ENCODE data around the gene GLIPR1L2. TPM values are rescaled to one million over a fixed set of nuclear protein-coding genes. Genes with fewer than 3 reads are reported as not detected.

The GLIPR1L2 gene
- total RNA-seq, 1 experiment from 2014 or later = 0.35 TPM

- H3K27me3 Mint-ChIP-seq (ENCODE audit: low read depth) = no peaks in the 10 kb centered on the region
- Histone ChIP-seq H3K9ac (ENCODE audit: extremely low read depth, insufficient read length, low read length) (no peak overlapping the region), H3K23ac (ENCODE audit: insufficient read length, low read depth, low read length) (no peak overlapping the region), H2BK15ac (ENCODE audit: low read depth, low read length) (no peak overlapping the region), H4K8ac (replicated peaks; ENCODE audit: insufficient read length, low read depth, low read length) (no peak overlapping the region), H2BK120ac (ENCODE audit: low read depth, low read length, poor library complexity, severe bottlenecking) (no peak overlapping the region), H4K5ac (ENCODE audit: insufficient read length, low read depth, low read length) (no peak overlapping the region), H3K4ac (ENCODE audit: low read depth, low read length) (no peak overlapping the region), H3K9me3 (ENCODE audit: control insufficient read depth, low read depth, low read length) (no peaks in the 10 kb centered on the region), H3K14ac (ENCODE audit: insufficient read depth, low read length) (no peak overlapping the region), H2BK12ac (ENCODE audit: insufficient read length, low read depth, low read length) (no peak overlapping the region), H3K18ac (ENCODE audit: insufficient read length, low read depth, low read length) (no peak overlapping the region), H2BK5ac (ENCODE audit: insufficient read length, low read length) (no peak overlapping the region), H2BK20ac (ENCODE audit: low read depth, low read length, poor library complexity, severe bottlenecking) (no peak overlapping the region), H4K20me1 (ENCODE audit: control insufficient read depth, insufficient read depth, insufficient read length) (no peaks in the 10 kb centered on the region), H2AK5ac (ENCODE audit: insufficient read length, low read length) (no peak overlapping the region), H4K91ac (ENCODE audit: insufficient read length, low read depth, low read length) (no peak overlapping the region), H3K4me1 (ENCODE audit: insufficient read depth, low read length) (no peaks in the 10 kb centered on the region), H3K4me2 (ENCODE audit: insufficient read depth, insufficient read length, low read length) (no peak overlapping the region), H3K79me1 (ENCODE audit: insufficient read depth, low read depth, low read length, poor library complexity, severe bottlenecking) (no peaks in the 10 kb centered on the region), H3K27ac (ENCODE audit: insufficient read length, low read depth, low read length) (no peak overlapping the region), H3K56ac (ENCODE audit: insufficient read length, low read depth, low read length) (no peak overlapping the region), H2AFZ (ENCODE audit: low read length) (no peak overlapping the region), H3K27me3 (ENCODE audit: insufficient read depth, low read length) (no peaks in the 10 kb centered on the region), H3T11ph (ENCODE audit: low read length) (no peak overlapping the region), H3K79me2 (ENCODE audit: insufficient read depth, low read length) (no peaks in the 10 kb centered on the region), H3K23me2 (ENCODE audit: insufficient read length, low read depth, low read length, poor library complexity, severe bottlenecking) (no peaks in the 10 kb centered on the region)
- H3K36me3 Mint-ChIP-seq (ENCODE audit: insufficient read depth in 1 of 3, low read depth in 3 of 3) = peaks cover 14 to 33% (median 19%) of the 10 kb centered on the region in 3 experiments
- no peak for TF ChIP-seq CTCF (conservative IDR thresholded peaks at IDR 0.05)
- 0 out of 4 replicates have a peak, but pooled peaks cover 0 to 4% of the 10 kb centered on the region in 2 experiments for H3K4me1 Mint-ChIP-seq
- no peak for DNase-seq
- H3K4me3 Mint-ChIP-seq = no peak overlapping the region
- WGBS (ENCODE audit: extremely low coverage, insufficient read length, low lambda C conversion rate) = no CpG with 5 or more reads among the region's 3 CpGs
- H3K27ac Mint-ChIP-seq = no peak overlapping the region
- H3K9me3 Mint-ChIP-seq = peaks cover 25 to 29% of the 10 kb centered on the region in 2 experiments
Observed at GRCh38 chr12:75459755-75460154, 68.9 kb downstream of the GLIPR1L2 start.

Data from H9 (cell line).